ENCODE results near the gene TPSG1.
"Not testable (repeated sequence)": the region's sequence is repeated elsewhere in the genome, so short reads cannot be mapped to it uniquely, and the experiment has no call there.

Gene TPSG1

GRCh38 chr16:1256874-1257322 is 31.8 kb upstream of the TPSG1 start:
- Histone ChIP-seq H3K9ac (ENCODE audit: low read depth, low read length, poor library complexity, severe bottlenecking) (no peak overlapping the region), H3F3A (ENCODE audit: low read depth) (no peaks in the 10 kb centered on the region), H3K9me2 (replicated peaks; ENCODE audit: low read depth, low read length) (no peaks in the 10 kb centered on the region), H3K4me3 (ENCODE audit: low read length, poor library complexity, severe bottlenecking) (no peak overlapping the region), H3K27me3 (ENCODE audit: insufficient read depth, low read length, poor library complexity, severe bottlenecking) (no peaks in the 10 kb centered on the region), H4K20me1 (ENCODE audit: insufficient read depth, low read length, poor library complexity, severe bottlenecking) (no peaks in the 10 kb centered on the region), H3K36me3 (ENCODE audit: insufficient read depth, low read length) (no peaks in the 10 kb centered on the region), H3K9me3 (ENCODE audit: insufficient read depth, low read depth, low read length) (no peaks in the 10 kb centered on the region), H2AFZ (ENCODE audit: low read length) (no peak overlapping the region), H3K79me2 (ENCODE audit: insufficient read depth, low read length) (no peaks in the 10 kb centered on the region), H3K4me1 (ENCODE audit: insufficient read depth, low read length, poor library complexity, severe bottlenecking) (no peaks in the 10 kb centered on the region), H3K4me2 (ENCODE audit: low read depth, low read length, poor library complexity, severe bottlenecking) (no peak overlapping the region)
- TF ChIP-seq EZH2phosphoT487 (IDR thresholded peaks at IDR 0.05; ENCODE audit: borderline replicate concordance): no peak
- no peak for TF ChIP-seq CTCF (conservative IDR thresholded peaks at IDR 0.05; ENCODE audit: low read length)

- H3K79me2 ChIP-seq (ENCODE audit: insufficient read depth, low read length); H3K9me3 ChIP-seq (ENCODE audit: insufficient read depth, low read depth, low read length); H3K27me3 ChIP-seq (ENCODE audit: insufficient read depth, low read length, poor library complexity, severe bottlenecking); H3K9me2 ChIP-seq (replicated peaks; ENCODE audit: low read depth, low read length); H3K4me3 ChIP-seq (ENCODE audit: low read length, poor library complexity, severe bottlenecking); H3F3A ChIP-seq (ENCODE audit: low read depth); H3K9ac ChIP-seq (ENCODE audit: low read depth, low read length, poor library complexity, severe bottlenecking); H3K4me2 ChIP-seq (ENCODE audit: low read depth, low read length, poor library complexity, severe bottlenecking); H2AFZ ChIP-seq (ENCODE audit: low read length); H3K4me1 ChIP-seq (ENCODE audit: insufficient read depth, low read length, poor library complexity, severe bottlenecking); H4K20me1 ChIP-seq (ENCODE audit: insufficient read depth, low read length, poor library complexity, severe bottlenecking); H3K36me3 ChIP-seq (ENCODE audit: insufficient read depth, low read length): not testable (repeated sequence)
Measured at GRCh38 chr16:1256296-1256873, 31.3 kb upstream of the TPSG1 start.

- H3K27me3 ChIP-seq (ENCODE audit: insufficient read depth, low read length, poor library complexity, severe bottlenecking); H3K4me1 ChIP-seq (ENCODE audit: insufficient read depth, low read length, poor library complexity, severe bottlenecking); H3K9me2 ChIP-seq (replicated peaks; ENCODE audit: low read depth, low read length); H3K9me3 ChIP-seq (ENCODE audit: insufficient read depth, low read depth, low read length); H2AFZ ChIP-seq (ENCODE audit: low read length); H3K9ac ChIP-seq (ENCODE audit: low read depth, low read length, poor library complexity, severe bottlenecking); H3K4me2 ChIP-seq (ENCODE audit: low read depth, low read length, poor library complexity, severe bottlenecking); H4K20me1 ChIP-seq (ENCODE audit: insufficient read depth, low read length, poor library complexity, severe bottlenecking); H3K79me2 ChIP-seq (ENCODE audit: insufficient read depth, low read length); H3K4me3 ChIP-seq (ENCODE audit: low read length, poor library complexity, severe bottlenecking); H3F3A ChIP-seq (ENCODE audit: low read depth); H3K36me3 ChIP-seq (ENCODE audit: insufficient read depth, low read length): not testable (repeated sequence)
Measured at GRCh38 chr16:1255276-1256122, 30.4 kb upstream of the TPSG1 start, which contains the start of gene TPSD1. TSS of gene TPSD1 (plus strand) at chr16:1256069. CDS start at chr16:1256281, 212 bp downstream.

- H3K79me2 ChIP-seq (ENCODE audit: insufficient read depth, low read length); H3K4me1 ChIP-seq (ENCODE audit: insufficient read depth, low read length, poor library complexity, severe bottlenecking); H3K4me2 ChIP-seq (ENCODE audit: low read depth, low read length, poor library complexity, severe bottlenecking); H3K9ac ChIP-seq (ENCODE audit: low read depth, low read length, poor library complexity, severe bottlenecking); H2AFZ ChIP-seq (ENCODE audit: low read length); H3K9me2 ChIP-seq (replicated peaks; ENCODE audit: low read depth, low read length); H3K9me3 ChIP-seq (ENCODE audit: insufficient read depth, low read depth, low read length); H3K27me3 ChIP-seq (ENCODE audit: insufficient read depth, low read length, poor library complexity, severe bottlenecking); H3F3A ChIP-seq (ENCODE audit: low read depth); H3K36me3 ChIP-seq (ENCODE audit: insufficient read depth, low read length); H3K4me3 ChIP-seq (ENCODE audit: low read length, poor library complexity, severe bottlenecking); H4K20me1 ChIP-seq (ENCODE audit: insufficient read depth, low read length, poor library complexity, severe bottlenecking): not testable (repeated sequence)
Measured at GRCh38 chr16:1254821-1255220, 29.8 kb upstream of the TPSG1 start.

GRCh38 chr16:1253701-1254364 is 28.8 kb upstream of the TPSG1 start:
- not testable (repeated sequence) for H3K9ac ChIP-seq (ENCODE audit: low read depth, low read length, poor library complexity, severe bottlenecking); H3K79me2 ChIP-seq (ENCODE audit: insufficient read depth, low read length); H3K4me1 ChIP-seq (ENCODE audit: insufficient read depth, low read length, poor library complexity, severe bottlenecking); H4K20me1 ChIP-seq (ENCODE audit: insufficient read depth, low read length, poor library complexity, severe bottlenecking); H3K4me2 ChIP-seq (ENCODE audit: low read depth, low read length, poor library complexity, severe bottlenecking); H3F3A ChIP-seq (ENCODE audit: low read depth); H3K27me3 ChIP-seq (ENCODE audit: insufficient read depth, low read length, poor library complexity, severe bottlenecking); H3K36me3 ChIP-seq (ENCODE audit: insufficient read depth, low read length); H3K9me2 ChIP-seq (replicated peaks; ENCODE audit: low read depth, low read length); H2AFZ ChIP-seq (ENCODE audit: low read length); H3K9me3 ChIP-seq (ENCODE audit: insufficient read depth, low read depth, low read length); H3K4me3 ChIP-seq (ENCODE audit: low read length, poor library complexity, severe bottlenecking)

- not testable (repeated sequence) for H3F3A ChIP-seq (ENCODE audit: low read depth); H3K9me2 ChIP-seq (replicated peaks; ENCODE audit: low read depth, low read length); H3K4me2 ChIP-seq (ENCODE audit: low read depth, low read length, poor library complexity, severe bottlenecking); H3K79me2 ChIP-seq (ENCODE audit: insufficient read depth, low read length); H3K4me1 ChIP-seq (ENCODE audit: insufficient read depth, low read length, poor library complexity, severe bottlenecking); H4K20me1 ChIP-seq (ENCODE audit: insufficient read depth, low read length, poor library complexity, severe bottlenecking); H3K4me3 ChIP-seq (ENCODE audit: low read length, poor library complexity, severe bottlenecking); H2AFZ ChIP-seq (ENCODE audit: low read length); H3K9me3 ChIP-seq (ENCODE audit: insufficient read depth, low read depth, low read length); H3K27me3 ChIP-seq (ENCODE audit: insufficient read depth, low read length, poor library complexity, severe bottlenecking); H3K36me3 ChIP-seq (ENCODE audit: insufficient read depth, low read length); H3K9ac ChIP-seq (ENCODE audit: low read depth, low read length, poor library complexity, severe bottlenecking)
Measured at GRCh38 chr16:1249031-1249755, 24.1 kb upstream of the TPSG1 start.

Measured in Loucy (cell line).